ENCODE data around the gene NDUFAF8. TPM values are rescaled to one million over a fixed set of nuclear protein-coding genes. Genes with fewer than 3 reads are reported as not detected.

Gene NDUFAF8
- total RNA-seq, 1 donor from 2014 or later: 58.0 TPM

DNA sequence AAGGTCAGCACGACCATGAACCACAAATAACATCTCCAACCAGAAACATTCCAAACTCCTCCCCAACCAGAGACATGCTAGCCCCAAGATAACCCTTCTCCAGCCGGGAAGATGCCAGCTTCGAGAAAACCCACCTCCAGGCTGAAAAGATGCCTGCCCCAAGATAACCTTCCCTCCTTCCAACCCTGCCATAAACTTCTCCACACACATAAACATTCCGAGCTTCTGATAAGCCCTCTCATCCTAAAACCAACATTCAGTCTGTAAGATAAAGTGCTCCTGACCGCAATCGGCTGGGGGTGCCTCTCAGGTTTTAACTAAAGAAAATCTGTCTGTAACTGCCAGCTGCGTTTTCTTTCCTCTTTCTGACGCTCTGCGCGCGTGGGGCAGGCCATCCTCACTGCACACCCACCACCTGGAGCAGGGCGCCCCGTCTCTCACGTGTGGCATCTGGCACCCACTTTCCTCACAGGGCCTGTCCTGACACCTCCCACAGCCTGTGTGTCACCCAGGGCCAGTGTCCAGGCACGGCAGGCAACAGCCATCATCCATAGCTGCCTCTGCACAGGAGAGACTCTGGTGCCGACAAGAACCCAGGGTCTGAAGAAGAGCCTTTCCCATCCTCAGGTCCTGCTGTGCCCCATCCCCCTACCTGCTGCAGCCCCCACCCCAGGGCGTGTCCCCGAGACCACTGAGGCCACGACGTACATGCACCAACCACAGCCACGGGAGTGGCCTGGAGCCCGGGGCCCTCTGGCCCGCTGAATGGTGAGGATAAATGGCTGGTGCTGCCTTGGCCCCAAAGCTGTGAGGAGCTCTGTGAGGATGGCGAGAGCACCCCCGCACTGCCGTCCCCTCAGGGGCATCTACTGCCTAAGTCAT is 3.9 kb upstream of the NDUFAF8 start:
- ATAC-seq (no peak), DNase-seq (ENCODE audit: missing footprints) (peak; percentile 27)
- intact Hi-C loops (cut with DNase I): loop anchor here (5.0 kb wide), 1 partner anchor 203 kb away; no protein-coding TSS in a partner anchor

DNA sequence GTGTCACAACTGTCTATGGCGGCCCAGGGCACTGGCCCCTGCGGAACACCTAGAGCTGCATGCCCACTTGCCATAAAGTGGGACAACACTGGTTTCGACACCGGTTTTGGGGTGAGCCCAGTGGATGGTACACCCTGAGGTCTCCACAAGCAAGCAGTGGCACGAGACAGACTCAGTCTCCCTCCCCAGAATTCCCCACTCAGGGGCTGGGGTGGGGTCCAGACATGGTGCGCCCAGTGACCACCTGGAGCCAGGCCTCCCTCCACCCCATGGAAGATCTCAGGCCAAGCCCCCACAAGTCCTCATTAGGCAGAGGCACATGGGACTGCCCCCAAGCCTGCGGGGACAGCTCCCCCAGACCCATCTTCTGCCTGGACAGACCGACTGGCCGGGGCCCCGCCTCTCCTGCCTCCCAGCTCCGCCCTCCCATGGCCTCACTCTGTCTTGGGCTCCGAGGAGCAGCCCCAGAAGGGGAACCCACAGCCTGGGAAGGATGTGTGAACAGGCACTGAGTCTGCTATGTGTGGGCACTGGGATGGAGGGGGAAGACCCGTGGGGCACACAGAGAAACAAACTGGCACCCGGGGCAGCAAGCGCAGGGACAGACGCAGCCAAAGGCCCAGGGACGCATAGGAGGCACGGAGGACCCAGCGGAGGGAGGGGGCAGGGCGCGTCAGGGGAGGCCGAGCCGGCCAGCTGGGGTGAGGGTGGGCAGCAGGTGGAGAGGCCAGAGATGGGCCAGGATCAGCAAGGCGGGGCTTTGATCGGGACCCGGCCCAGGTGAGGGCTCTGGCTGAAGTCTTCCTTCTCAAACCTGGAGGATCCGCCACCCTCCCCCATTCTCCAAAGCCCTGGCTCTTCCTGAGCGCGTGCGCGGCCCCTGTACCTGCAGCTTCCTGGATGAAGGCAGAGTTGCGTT is 3.0 kb upstream of the NDUFAF8 start:
- intact Hi-C loops (cut with DNase I): loop anchor here (5.0 kb wide), 1 partner anchor 204 kb away; no protein-coding TSS in a partner anchor
- ATAC-seq: no peak
- DNase-seq (ENCODE audit: missing footprints): peak; percentile 68

DNA sequence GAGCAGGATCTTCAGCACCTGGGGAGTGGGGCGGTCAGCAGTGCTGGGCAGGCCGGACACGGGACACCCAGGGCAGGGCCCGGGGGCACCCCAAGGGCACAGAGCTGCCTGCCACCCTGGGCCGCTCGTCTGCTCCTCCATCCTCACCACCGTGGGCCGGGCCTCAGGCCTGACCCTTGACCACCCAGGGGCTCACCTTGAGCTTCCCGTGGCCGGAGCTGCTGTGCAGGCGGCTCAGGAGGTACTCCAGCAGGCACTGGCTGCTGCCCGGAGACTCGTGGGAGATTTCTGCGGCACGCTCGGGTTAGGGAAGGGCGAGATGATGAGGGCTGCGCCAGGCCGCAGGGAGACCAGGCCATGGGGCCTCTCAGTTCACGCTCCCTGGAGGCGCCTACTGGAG is 2.3 kb upstream of the NDUFAF8 start:
- intact Hi-C loops (cut with DNase I): loop anchor here (5.0 kb wide), 1 partner anchor 204 kb away; no protein-coding TSS in a partner anchor

DNA sequence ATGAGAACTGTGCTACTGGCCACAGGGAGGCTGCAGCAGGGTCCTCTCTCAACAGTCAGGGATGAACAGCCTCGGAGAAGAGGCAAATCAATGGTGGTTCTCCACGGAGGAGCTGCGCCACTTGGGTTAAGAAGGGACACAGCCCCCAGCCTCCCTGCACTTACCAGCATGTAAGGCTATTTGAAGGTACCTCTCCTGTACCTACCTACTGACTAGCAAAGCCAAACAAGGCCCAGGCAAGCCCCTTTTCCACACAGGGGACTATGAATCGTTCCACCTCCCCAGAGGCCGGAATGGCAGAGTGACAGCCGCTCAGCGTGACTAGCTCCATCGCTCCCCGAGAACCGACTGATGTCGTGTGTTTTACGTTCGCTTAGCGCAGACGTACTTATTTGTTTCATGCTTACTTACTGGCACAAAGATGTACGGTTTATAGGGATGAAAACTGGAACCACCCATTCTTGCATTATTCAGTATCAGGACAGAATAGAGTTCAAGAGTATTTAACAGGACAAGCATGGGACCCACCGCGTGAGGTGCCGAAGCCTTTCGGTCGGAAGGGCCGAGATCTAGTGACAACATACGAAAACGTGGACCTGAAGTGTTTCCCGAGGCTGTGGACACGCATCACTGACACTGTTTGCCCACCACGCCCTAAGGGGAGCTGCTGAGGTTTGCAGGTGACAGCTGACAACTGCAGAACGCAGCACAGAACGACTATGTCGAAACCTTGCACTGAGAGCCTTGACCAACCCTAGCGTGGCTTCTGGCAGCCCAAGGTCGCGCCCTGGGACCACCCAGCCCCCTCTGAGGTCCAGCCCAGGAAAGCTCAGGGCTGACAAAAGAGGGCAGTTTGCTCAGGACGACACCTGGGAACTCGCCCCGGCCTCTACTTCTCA is 1.3 kb upstream of the NDUFAF8 start:
- intact Hi-C loops (cut with DNase I): loop anchor here (5.0 kb wide), 1 partner anchor 206 kb away; no protein-coding TSS in a partner anchor
- DNase-seq (ENCODE audit: missing footprints) (peak; percentile 66), ATAC-seq (no peak)

More for the DNA sequence above, 2.3 kb upstream of the NDUFAF8 start:
- DNase-seq (ENCODE audit: missing footprints): peak; percentile 59
- no peak for ATAC-seq

DNA sequence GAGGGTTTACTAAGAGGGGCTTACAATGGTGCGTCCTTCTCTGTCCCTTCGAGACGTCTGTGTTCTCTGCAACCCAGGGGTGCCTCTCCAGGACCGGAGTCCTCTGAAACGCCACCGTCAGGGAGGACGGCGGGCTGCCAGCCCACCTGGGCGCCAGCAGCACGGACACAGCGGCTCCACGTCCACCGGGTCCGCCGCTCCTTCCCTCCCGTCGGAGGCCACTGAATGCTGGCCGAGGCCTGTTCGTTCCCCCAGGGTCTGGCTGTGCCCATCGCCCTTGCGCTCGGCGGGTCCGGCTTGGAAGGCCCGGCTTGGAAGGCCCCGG is 666 bp upstream of the NDUFAF8 start:
- intact Hi-C loops (cut with DNase I): loop anchor here (5.0 kb wide), 1 partner anchor 206 kb away; no protein-coding TSS in a partner anchor
- no peak for ATAC-seq

DNA sequence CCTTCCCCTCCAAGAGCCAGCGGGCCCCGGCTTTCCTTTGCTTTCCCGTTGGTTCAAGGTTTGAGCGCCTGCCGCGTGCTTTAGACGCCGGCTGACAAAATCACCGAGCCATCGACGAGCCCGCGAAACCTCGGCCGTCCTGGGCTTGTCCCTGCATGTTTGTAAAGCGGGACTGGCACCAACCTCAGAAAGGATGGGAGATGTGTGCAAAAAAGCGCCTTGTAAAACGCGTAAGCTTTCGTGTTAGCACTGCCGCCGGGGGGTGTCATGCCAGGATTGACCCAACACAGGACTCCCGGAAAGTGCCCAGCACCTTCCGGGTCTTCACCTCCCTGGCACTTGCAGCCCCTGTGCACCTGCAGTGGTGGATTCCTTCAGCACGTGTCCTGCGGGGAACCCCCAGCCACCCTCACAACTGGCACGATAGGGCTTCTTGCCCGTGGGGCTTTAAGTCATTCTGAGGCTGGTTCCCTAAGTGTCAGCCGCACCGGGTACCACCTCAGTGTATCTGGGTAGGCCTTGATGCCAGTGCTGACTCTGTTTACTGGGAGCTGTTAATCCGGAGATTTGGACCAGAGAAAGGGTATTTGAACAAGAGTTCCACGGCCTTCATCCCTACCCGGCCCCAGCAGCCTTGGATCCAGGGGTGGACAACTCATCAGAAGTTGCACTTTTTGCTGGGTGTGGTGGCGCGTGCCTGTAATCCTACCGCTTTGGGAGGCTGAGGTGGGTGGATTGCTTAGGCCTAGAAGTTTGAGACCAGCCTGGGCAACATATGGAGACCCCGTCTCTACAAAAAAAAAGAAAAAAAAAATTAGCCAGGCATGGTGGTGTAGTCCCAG is 817 bp downstream of the NDUFAF8 start:
- intact Hi-C loops (cut with DNase I): loop anchor here (5.0 kb wide), 1 partner anchor 208 kb away; no protein-coding TSS in a partner anchor
- no peak for DNase-seq (ENCODE audit: missing footprints)
- no peak for ATAC-seq

More for the DNA sequence above, 666 bp upstream of the NDUFAF8 start:
- no peak for DNase-seq (ENCODE audit: missing footprints)

DNA sequence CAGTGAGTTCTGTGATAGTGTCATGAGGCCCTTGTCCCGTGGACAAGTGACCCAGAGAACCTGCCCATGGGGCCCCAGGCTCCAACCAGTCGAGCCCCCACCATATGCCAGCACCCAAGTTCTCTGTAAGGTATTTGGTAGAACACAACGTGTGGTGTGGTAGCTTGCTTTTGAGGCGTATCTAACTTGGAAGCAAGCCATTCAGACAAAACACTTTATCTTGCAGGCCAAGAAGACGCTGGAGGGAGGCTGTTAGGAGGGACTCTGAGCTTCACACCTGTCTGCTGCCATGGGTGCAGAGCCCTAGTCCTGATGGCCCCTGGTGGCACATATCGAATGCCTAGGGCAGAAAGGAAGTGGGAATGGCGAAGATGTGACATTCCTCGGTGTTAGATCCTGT is 1.6 kb downstream of the NDUFAF8 start:
- intact Hi-C loops (cut with DNase I): loop anchor here (1.0 kb wide), 1 partner anchor 98 kb away; no protein-coding TSS in a partner anchor
- no peak for DNase-seq (ENCODE audit: missing footprints)

DNA sequence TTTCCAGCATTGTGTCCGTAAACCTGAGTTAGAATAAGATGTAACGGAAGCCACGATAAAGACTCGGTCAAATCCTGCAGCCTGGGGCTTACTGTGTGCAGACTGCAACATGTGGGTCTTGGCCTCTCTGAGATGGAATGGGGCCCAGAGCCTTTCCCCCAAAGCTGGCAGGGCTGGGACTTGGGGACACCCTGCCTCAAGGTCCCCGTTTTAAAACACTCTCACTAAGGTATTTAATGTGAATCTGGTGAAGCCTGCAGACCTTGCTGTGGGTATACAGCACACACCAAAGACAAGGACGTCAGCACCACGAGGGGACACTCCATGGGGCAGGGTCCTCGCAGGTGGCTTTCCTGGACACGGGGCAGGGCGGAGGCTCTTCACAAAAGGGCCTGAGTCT is 2.1 kb downstream of the NDUFAF8 start:
- intact Hi-C loops (cut with DNase I): loop anchor here (1.0 kb wide), 1 partner anchor 99 kb away; no protein-coding TSS in a partner anchor
- ATAC-seq (no peak), DNase-seq (ENCODE audit: missing footprints) (no peak)

More for the DNA sequence above, 1.6 kb downstream of the NDUFAF8 start:
- ATAC-seq: no peak

DNA sequence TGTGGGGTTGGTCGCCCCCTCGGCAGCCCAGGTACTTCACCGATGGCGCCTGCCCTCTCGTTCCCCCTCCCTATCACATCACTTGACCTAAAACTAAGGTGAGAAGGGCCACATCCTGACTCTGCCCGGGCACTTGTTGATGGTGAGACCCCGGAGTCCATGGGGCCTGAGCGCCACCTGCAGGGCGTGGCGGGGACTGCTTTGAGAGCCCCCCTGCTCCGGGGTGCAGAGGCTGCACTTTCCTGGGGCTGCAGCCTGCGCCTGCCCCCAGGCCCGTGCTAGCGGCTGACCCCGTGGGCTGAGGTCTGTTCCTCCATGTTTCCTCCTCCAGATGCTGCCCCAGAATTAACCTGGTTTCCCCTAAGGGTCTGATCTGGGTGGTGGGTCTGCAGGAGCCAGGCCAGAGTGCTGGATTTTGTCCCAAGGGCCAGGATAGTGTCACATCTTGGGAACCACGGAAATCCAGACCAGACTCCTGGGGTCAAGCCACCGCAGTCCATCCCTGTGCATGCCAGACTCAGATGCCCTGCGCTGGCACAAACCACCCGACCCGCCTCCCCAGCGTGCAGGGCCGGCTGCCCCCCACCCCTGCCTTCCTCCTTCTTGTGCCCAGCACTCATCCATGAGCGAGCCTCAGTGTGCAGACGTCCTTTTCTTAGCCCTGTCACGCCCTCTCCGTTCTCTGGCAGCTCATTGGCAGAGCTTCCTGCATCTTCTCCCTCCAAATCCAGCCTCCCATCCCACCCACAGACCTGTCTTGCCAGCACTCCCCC is 2.7 kb downstream of the NDUFAF8 start:
- intact Hi-C loops (cut with DNase I): loop anchor here (1.0 kb wide), 1 partner anchor 100 kb away; no protein-coding TSS in a partner anchor
- peak; percentile 14 for DNase-seq (ENCODE audit: missing footprints)
- ATAC-seq: no peak

DNA sequence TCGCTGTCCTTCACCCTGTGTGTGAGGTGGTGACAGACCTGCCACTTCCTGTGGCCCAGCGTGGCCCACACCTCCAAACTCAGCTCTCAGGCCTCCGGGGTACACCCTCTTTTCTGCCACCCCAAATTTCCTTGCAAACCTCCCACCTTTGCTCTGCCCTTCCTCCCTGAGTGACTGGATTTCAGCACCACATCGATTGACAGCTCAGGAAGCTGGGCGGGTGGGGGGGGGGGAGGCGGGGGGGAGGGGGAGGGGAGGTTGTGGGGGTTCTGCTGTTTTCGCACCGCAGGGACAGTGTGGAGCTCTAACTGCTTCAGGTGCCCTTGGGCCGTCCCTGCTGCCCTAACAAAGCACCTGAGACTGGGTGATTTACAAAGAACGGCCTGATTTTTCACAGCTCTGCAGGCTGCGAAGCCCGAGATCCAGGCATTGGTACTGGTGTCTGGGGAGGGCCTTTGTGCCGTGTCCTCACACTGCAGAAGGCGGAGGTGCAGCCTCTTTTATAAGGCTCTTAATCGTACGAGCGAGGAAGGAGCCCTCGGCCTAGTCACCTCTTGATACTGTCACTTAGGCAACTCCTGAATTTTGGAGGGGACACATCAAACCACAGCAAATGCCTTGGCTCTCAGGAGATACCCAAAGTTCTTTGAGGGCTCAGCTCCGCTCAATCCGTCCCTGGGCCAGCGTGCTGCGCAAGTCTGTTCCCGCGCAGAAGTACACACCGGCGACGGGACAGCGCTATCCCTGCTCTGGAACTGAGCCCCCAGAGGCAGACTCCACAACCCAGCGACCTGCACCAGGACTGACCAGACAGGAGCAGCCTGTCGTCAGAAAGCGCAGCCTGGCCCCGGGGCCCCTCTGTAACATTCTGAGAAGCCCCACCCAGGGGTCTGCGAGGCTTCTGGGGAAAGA is 3.6 kb downstream of the NDUFAF8 start:
- intact Hi-C loops (cut with DNase I): no loop called here
- DNase-seq (ENCODE audit: missing footprints): peak; percentile 63
- no peak for ATAC-seq

DNA sequence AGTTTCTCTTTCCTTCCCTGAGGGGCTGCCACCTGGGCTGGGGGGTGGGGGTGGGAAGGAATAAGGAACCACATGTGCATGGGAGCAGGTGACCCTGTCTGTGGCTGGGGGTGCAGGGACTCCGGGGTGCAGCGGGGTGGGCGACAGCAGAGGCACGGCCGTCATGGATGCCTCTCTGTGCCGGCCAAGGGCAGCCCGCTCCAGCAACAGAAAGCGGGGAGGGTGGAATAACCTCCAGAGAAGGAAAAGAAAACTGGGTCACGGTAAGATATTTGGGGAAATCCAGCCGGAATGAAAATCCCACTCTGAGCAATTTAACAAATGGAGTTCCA is 4.2 kb downstream of the NDUFAF8 start:
- DNase-seq (ENCODE audit: missing footprints): peak; percentile 13
- intact Hi-C loops (cut with DNase I): no loop called here
- no peak for ATAC-seq

DNA sequence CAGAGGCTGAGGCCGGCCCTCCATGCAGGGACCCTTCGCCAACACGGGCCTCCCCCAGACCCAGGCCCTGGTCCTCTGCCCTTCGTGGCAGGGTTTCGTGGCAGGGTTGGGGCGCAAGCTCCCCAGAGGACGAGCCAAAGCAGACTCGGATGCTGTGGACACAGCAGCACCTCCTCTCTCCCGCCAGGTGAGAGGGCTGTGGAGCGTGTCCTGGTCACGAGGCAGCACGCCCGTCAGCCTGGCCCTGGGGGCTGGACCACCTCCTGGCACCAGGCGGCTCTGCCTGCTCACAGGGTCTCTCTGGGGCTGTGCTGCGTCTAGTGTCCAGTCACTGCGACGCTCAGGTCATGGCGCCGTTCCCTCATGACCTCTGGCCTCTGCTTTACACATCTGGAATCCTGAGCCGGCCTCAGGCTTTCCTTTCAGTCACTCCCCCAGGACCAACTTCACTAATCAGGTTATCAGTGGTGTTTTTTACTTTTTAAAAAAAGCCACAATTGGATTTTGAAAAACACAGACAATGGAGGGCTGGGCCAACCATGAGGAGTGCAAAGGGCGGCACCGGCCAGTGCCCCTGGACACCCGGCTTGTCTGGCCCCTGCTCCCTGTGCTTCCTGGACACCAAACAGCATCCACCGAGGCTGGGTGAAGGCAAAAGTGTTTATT is 5.4 kb downstream of the NDUFAF8 start:
- intact Hi-C loops (cut with DNase I): no loop called here
- no peak for ATAC-seq
- DNase-seq (ENCODE audit: missing footprints): peak; percentile 57

DNA sequence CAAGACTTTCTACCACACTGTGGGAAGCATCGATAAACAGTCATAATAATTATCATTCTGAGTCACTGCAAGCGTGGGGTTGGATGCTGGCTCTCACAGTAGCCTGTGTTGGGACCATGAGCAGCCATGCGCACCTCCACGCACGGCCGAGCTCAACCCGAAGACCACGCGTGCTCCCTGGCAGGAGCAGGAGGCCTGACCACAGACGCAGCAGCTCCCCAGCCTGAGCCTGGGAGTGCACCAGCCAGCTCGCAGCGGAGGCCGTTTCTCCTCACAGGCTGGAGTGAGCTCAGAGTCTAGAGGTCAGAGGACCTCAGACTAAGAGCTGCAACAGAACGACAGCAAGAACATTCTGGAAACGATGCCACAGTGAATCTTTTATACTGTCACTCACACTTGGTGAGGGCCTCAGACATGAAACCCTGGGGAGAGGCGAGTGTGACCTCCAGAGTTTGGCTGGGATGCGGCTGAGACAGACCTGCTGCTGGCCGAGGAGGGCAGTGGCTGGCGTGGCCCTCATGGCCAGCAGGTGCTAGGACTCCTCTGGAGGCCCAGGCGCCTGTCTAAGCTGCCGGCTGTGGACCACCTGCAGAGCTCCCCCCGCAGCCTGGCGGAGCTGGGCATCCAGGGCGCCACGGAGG is 6.0 kb downstream of the NDUFAF8 start:
- peak; percentile 64 for DNase-seq (ENCODE audit: missing footprints)
- ATAC-seq: no peak
- intact Hi-C loops (cut with DNase I): no loop called here

DNA sequence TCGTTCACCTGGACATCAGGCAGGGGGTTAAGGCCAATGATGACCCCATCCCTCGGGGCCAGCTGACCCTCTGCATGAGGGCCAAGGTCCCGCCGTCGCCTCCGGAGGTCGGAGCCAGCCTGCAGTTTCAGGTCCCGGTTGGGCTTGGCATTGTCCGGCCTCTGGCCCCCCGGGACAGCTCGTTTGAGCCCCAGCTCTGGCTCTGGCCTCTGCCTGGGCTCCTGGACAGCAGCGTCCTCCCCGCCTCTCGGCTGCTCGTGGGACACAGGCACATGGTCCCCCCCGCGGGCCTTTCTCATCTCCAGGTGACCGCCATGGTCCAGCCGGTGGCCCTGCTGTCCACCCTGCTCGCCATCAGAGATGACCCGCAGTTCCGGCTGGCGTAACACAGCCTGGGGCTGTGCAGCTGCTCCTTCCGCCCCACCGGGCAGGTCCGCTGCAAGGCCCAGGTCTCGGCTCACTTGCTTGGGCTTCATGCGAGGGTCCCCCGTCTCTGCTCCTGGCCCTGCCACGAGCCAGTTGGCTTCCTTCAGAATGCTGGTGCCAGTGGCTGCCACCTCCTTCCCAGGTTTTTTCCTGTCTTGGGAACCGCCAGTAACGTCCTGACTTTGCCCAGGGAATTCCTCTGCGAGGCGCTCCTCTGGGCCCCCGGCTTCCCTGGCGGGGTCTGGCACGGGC is 6.7 kb downstream of the NDUFAF8 start:
- intact Hi-C loops (cut with DNase I): no loop called here
- no peak for ATAC-seq
- no peak for DNase-seq (ENCODE audit: missing footprints)

Measured in Right ventricle myocardium inferior (tissue), 1 donor.